Transverse colon (tissue), 4 donors: ENCODE data around the gene ZDHHC24. TPM values are rescaled to one million over a fixed set of nuclear protein-coding genes. Genes with fewer than 3 reads are reported as not detected.

Experiments used
- DNase-seq: peaks from one replicate; pipeline ENCODE4 v3.0.0-alpha.2; 2019
- H3K27ac ChIP-seq, 4 donors: fragments of 200-600 bp; sonication (generic); 2 replicates each; pipeline ENCODE4 v1.5.1; 2016 to 2018; ENCODE audit warnings: inconsistent platforms in 4 of 4
- H3K27me3 ChIP-seq: fragments of 200-600 bp; sonication (generic); 2 replicates; pipeline ENCODE4 v1.5.1; 2017; ENCODE audit warnings: inconsistent platforms
- H3K36me3 ChIP-seq, 4 donors: fragments of 200-600 bp; sonication (generic); 2 replicates each; pipeline ENCODE4 v1.5.1; 2017 to 2019; ENCODE audit warnings: inconsistent platforms in 4 of 4
- H3K4me1 ChIP-seq, 4 donors: fragments of 200-600 bp; sonication (generic); 2 replicates each; pipeline ENCODE4 v1.5.1; 2017 to 2020; ENCODE audit warnings: inconsistent platforms in 4 of 4
- H3K4me3 ChIP-seq, 4 donors: fragments of 200-600 bp; sonication (generic); 1 replicate in 1 of 4; 2 replicates in 3 of 4; pipeline versions ENCODE4 v1.5.1 to v1.6.1; 2017 to 2019; ENCODE audit warnings: inconsistent platforms in 4 of 4
- H3K9me3 ChIP-seq, 2 donors: fragments of 200-600 bp; sonication (generic); 2 replicates each; pipeline ENCODE4 v1.5.1; 2017 to 2019; ENCODE audit warnings: inconsistent platforms in 2 of 2
- EP300 ChIP-seq: sonication (generic); formaldehyde crosslinking; IDR thresholded peaks from one replicate; pipeline ENCODE4 v1.6.1; 2017; ENCODE audit warnings: antibody characterized with exemption, low read depth
- POLR2A ChIP-seq: fragments of 450-650 bp; IDR thresholded peaks from one replicate; pipeline ENCODE4 v1.6.1; 2016; ENCODE audit warnings: antibody characterized with exemption, mild to moderate bottlenecking, moderate library complexity
- POLR2AphosphoS5 ChIP-seq, 3 donors: sonication (generic); formaldehyde crosslinking; IDR thresholded peaks; one replicate each; pipeline ENCODE4 v1.6.1; 2016; ENCODE audit warnings: antibody characterized with exemption in 3 of 3
- WGBS, 2 donors: methylation state at CpG; one replicate each; pipeline ENCODE4 v1.1.5; 2018; ENCODE audit warnings: low coverage in 1 of 2; 5-methylcytosine and 5-hydroxymethylcytosine counted together
- in situ Hi-C, 4 donors: fragments of 200-750 bp; cut with MboI; loops; one replicate each; pipeline versions ENCODE4 v1.15.0 to v1.15.1; 2017; ENCODE audit warnings: low sequenced_read_pairs in 3 of 4, low pct_ligation_motif_present in 1 of 4, low pct_unique_long_range_greater_than_20kb in 1 of 4
- intact Hi-C: fragments of 100-400 bp; cut with DNase I; formaldehyde crosslinking; loops from one replicate; pipeline ENCODE4 v1.15.1; 2023; ENCODE audit warnings: low total_unique reads
- total RNA-seq, 4 donors: library from RNA; depleted of rRNA; stranded (reverse); fragments of >200 nt; gene quantifications; one replicate each; pipeline ENCODE4 v1.1.0, GENCODE V29; 2016
- TF ChIP-seq, protein P1 (sequence below), 5 experiments: fragments of 200-600 bp in 3 of 5; fragments of 450-650 bp in 2 of 5; sonication (generic) in 3 of 5; IDR thresholded peaks; 1 replicate in 2 of 5; 2 replicates in 3 of 5; pipeline ENCODE4 v1.5.1; 2016 to 2017; ENCODE audit warnings: antibody characterized with exemption in 5 of 5, inconsistent platforms in 3 of 5, mild to moderate bottlenecking in 2 of 5, moderate library complexity in 1 of 5

ZDHHC24 gene
- total RNA-seq, 4 donors from 2014 or later, result 12.1 to 34.4 (median 13.8) TPM

GRCh38 chr11:66539170-66539869 is 6.5 kb downstream of the ZDHHC24 start:
- TF ChIP-seq POLR2A (no peak), EP300 (no peak), POLR2AphosphoS5 (IDR thresholded peaks at IDR 0.05) (no peak)
- TF ChIP-seq, protein P1, sequence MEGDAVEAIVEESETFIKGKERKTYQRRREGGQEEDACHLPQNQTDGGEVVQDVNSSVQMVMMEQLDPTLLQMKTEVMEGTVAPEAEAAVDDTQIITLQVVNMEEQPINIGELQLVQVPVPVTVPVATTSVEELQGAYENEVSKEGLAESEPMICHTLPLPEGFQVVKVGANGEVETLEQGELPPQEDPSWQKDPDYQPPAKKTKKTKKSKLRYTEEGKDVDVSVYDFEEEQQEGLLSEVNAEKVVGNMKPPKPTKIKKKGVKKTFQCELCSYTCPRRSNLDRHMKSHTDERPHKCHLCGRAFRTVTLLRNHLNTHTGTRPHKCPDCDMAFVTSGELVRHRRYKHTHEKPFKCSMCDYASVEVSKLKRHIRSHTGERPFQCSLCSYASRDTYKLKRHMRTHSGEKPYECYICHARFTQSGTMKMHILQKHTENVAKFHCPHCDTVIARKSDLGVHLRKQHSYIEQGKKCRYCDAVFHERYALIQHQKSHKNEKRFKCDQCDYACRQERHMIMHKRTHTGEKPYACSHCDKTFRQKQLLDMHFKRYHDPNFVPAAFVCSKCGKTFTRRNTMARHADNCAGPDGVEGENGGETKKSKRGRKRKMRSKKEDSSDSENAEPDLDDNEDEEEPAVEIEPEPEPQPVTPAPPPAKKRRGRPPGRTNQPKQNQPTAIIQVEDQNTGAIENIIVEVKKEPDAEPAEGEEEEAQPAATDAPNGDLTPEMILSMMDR (IDR thresholded peaks at IDR 0.05), result no peak
- Histone ChIP-seq H3K27me3 (no peaks in the 10 kb centered on the region), H3K36me3 (no peaks in the 10 kb centered on the region), H3K4me1 (peaks cover 0 to 10% (median 4%) of the 10 kb centered on the region in 4 donors), H3K27ac (no peak overlapping the region), H3K4me3 (no peak overlapping the region), H3K9me3 (no peaks in the 10 kb centered on the region)
- 83% methylated on average over 16 of the region's 16 CpGs; no CpG with 5 or more reads in 1 of the 2 donors for WGBS, 2 donors
- DNase-seq, result no peak
- in situ Hi-C loops (no loop called here), intact Hi-C loops (no loop called here)

GRCh38 chr11:66532784-66533183 is 13.1 kb downstream of the ZDHHC24 start:
- Histone ChIP-seq H3K27ac (no peak overlapping the region), H3K27me3 (no peaks in the 10 kb centered on the region), H3K36me3 (peaks cover 0 to 5% (median 0%) of the 10 kb centered on the region in 4 donors), H3K9me3 (no peaks in the 10 kb centered on the region), H3K4me1 (no peaks in the 10 kb centered on the region), H3K4me3 (no peak overlapping the region)
- WGBS, 2 donors, result 76 to 95% methylated on average over 2 to 6 of the region's 6 CpGs
- in situ Hi-C loops (no loop called here), intact Hi-C loops (no loop called here)
- DNase-seq, result no peak
- no peak for TF ChIP-seq POLR2AphosphoS5 (IDR thresholded peaks at IDR 0.05)
- no peak for TF ChIP-seq EP300
- TF ChIP-seq, protein P1 (IDR thresholded peaks at IDR 0.05), result no peak
- TF ChIP-seq POLR2A, result no peak

GRCh38 chr11:66531841-66532240 is 14.0 kb downstream of the ZDHHC24 start:
- peaks cover 0 to 5% (median 0%) of the 10 kb centered on the region in 4 donors for H3K36me3 ChIP-seq
- no peaks in the 10 kb centered on the region for H3K9me3 ChIP-seq
- TF ChIP-seq, protein P1 (IDR thresholded peaks at IDR 0.05), result no peak
- TF ChIP-seq POLR2AphosphoS5 (IDR thresholded peaks at IDR 0.05), result no peak
- TF ChIP-seq POLR2A, result no peak
- TF ChIP-seq EP300, result no peak
- intact Hi-C loops, result no loop called here
- H3K4me3 ChIP-seq, result no peak overlapping the region
- in situ Hi-C loops, result no loop called here
- DNase-seq, result no peak
- H3K27ac ChIP-seq, result no peak overlapping the region
- H3K4me1 ChIP-seq, result no peaks in the 10 kb centered on the region
- H3K27me3 ChIP-seq, result no peaks in the 10 kb centered on the region
- WGBS, 2 donors, result 96% methylated on average over 10 of the region's 11 CpGs; no CpG with 5 or more reads in 1 of the 2 donors

GRCh38 chr11:66530927-66531709 is 14.7 kb downstream of the ZDHHC24 start:
- intact Hi-C loops, result no loop called here
- Histone ChIP-seq H3K36me3 (peaks cover 0 to 5% (median 0%) of the 10 kb centered on the region in 4 donors), H3K4me3 (no peak overlapping the region), H3K4me1 (no peaks in the 10 kb centered on the region), H3K27me3 (no peaks in the 10 kb centered on the region), H3K9me3 (no peaks in the 10 kb centered on the region), H3K27ac (no peak overlapping the region)
- 92% methylated on average over 10 of the region's 10 CpGs; no CpG with 5 or more reads in 1 of the 2 donors for WGBS, 2 donors
- DNase-seq, result no peak
- TF ChIP-seq POLR2AphosphoS5 (IDR thresholded peaks at IDR 0.05), result no peak
- TF ChIP-seq EP300, result no peak
- no peak for TF ChIP-seq POLR2A
- TF ChIP-seq, protein P1 (IDR thresholded peaks at IDR 0.05), result no peak
- in situ Hi-C loops, result no loop called here
